Kidney epithelial cell (primary cell): ENCODE data around the gene NCKAP5. TPM values are rescaled to one million over a fixed set of nuclear protein-coding genes. Genes with fewer than 3 reads are reported as not detected.

Experiments used
- DNase-seq: peaks from one replicate; pipeline ENCODE4 v3.0.0-alpha.2; 2010; ENCODE audit warnings: low read depth
- H3K27me3 ChIP-seq: 2 replicates; pipeline ENCODE4 v1.6.0; 2011; ENCODE audit warnings: low read length; ENCODE audit not compliant: control insufficient read depth, insufficient read depth
- H3K36me3 ChIP-seq: 2 replicates; pipeline ENCODE4 v1.5.1; 2011; ENCODE audit warnings: low read length; ENCODE audit not compliant: control insufficient read depth, insufficient read depth
- H3K4me3 ChIP-seq: 2 replicates; pipeline ENCODE4 v1.5.1; 2011; ENCODE audit warnings: low read depth, mild to moderate bottlenecking, control low read depth, low read length
- CTCF ChIP-seq: IDR thresholded peaks from 2 replicates; pipeline ENCODE4 v1.5.1; 2011; ENCODE audit warnings: mild to moderate bottlenecking, moderate library complexity, low read length, control low read depth, inconsistent platforms; ENCODE audit not compliant: insufficient read depth, poor library complexity, severe bottlenecking
- total RNA-seq: library from RNA; depleted of rRNA; stranded (reverse); fragments of >200 nt; gene quantifications from 2 replicates; pipeline ENCODE4 v1.2.3, GENCODE V29; 2015

The NCKAP5 gene
- total RNA-seq, 1 donor from 2014 or later, result 0.33 TPM

- no peak overlapping the region for H3K4me3 ChIP-seq
These were observed 303.3 kb downstream of the NCKAP5 start for GRCh38 chr2:133264989-133265401.

GRCh38 chr2:133262893-133263292, 305.4 kb downstream of the NCKAP5 start:
- Histone ChIP-seq H3K27me3 (no peaks in the 10 kb centered on the region), H3K4me3 (no peak overlapping the region), H3K36me3 (no peaks in the 10 kb centered on the region)
- TF ChIP-seq CTCF, result peak; percentile 41
- no peak for DNase-seq

More at GRCh38 chr2:133264989-133265401, 303.3 kb downstream of the NCKAP5 start:
- H3K27me3 ChIP-seq, result no peaks in the 10 kb centered on the region
- H3K36me3 ChIP-seq, result no peaks in the 10 kb centered on the region
- no peak for DNase-seq
- TF ChIP-seq CTCF, result no peak

GRCh38 chr2:133255360-133255759, 312.9 kb downstream of the NCKAP5 start:
- no peak overlapping the region for H3K4me3 ChIP-seq
- no peak for TF ChIP-seq CTCF
- no peaks in the 10 kb centered on the region for H3K27me3 ChIP-seq
- no peak for DNase-seq
- H3K36me3 ChIP-seq, result no peaks in the 10 kb centered on the region

DNA sequence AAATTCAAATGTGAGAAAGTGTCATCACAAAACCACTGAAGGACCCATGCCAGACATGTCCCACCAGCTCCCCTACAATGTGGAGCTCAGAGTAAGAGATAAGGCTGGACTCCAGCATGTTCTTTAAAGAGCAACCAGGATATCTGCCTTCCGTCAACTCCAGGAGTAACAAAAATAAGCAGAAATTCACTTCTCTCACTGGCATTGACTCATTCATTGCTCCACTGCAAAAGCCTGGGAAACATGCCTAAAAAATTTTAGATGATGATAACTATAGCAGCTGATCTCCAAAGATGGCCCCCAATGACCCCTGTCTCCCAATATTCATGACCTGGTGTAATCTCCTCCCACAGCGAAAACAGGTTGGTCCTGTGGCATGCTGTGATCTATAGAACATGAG, 314.5 kb downstream of the NCKAP5 start:
- Histone ChIP-seq H3K27me3 (no peaks in the 10 kb centered on the region), H3K4me3 (no peak overlapping the region), H3K36me3 (no peaks in the 10 kb centered on the region)
- TF ChIP-seq CTCF, result no peak
- no peak for DNase-seq

DNA sequence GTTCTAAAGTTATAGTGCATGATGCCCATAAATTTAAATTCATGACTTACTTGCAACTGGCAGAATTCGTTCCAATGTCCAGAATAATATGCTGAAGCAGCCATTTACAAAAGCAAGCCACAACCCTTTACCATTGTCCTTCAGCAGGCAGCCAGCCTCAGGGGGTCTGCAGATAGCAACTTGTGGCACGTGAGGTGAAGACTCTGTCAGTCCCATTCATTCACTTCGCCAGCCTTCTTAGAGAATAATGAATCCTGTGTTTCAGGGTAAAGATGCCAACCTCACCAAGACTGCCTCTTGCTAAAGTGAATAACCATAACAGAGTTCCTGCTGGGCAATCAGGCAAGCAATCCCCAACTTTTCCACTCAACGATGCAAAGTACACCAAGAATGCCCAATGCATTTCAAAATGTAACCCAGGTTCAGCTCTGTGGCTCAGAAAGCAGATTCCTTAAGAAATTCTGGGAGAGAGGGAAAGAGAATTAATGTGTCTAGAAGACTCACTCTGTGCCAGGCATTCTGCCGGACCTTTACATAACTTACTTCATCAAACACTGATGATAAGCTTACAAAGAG, 315.4 kb downstream of the NCKAP5 start:
- Histone ChIP-seq H3K36me3 (no peaks in the 10 kb centered on the region), H3K27me3 (no peaks in the 10 kb centered on the region), H3K4me3 (no peak overlapping the region)
- no peak for DNase-seq
- no peak for TF ChIP-seq CTCF

DNA sequence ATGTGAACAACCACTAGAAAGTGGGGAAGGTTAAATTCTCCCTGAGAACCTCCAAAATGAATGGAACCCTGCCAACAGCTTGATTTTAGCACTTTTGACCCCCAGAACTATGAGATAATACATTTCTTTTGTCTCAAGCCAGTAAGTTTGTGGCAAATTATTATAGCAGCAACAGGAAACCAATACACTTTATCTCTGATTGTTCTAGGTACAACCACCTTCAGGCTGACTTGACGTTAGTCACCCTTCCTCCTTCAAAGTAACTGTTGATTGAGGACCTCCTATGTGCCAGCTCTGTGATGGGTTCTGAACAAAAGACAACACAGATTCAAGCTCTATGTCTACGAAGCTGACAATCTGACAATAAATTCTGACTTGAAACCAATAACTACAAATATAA, 318.9 kb downstream of the NCKAP5 start:
- TF ChIP-seq CTCF, result no peak
- Histone ChIP-seq H3K4me3 (no peak overlapping the region), H3K36me3 (no peaks in the 10 kb centered on the region), H3K27me3 (no peaks in the 10 kb centered on the region)
- no peak for DNase-seq
